GM18511 (cell line): ENCODE results near the gene GMEB2.

Experiments
- ATAC-seq: cut with Tn5 transposase; IDR thresholded peaks from one replicate; pipeline ENCODE4 v1.9.1; 2021; ENCODE audit warnings: mild to moderate bottlenecking, moderate library complexity; ENCODE audit not compliant: unreplicated experiment

GMEB2 gene

DNA sequence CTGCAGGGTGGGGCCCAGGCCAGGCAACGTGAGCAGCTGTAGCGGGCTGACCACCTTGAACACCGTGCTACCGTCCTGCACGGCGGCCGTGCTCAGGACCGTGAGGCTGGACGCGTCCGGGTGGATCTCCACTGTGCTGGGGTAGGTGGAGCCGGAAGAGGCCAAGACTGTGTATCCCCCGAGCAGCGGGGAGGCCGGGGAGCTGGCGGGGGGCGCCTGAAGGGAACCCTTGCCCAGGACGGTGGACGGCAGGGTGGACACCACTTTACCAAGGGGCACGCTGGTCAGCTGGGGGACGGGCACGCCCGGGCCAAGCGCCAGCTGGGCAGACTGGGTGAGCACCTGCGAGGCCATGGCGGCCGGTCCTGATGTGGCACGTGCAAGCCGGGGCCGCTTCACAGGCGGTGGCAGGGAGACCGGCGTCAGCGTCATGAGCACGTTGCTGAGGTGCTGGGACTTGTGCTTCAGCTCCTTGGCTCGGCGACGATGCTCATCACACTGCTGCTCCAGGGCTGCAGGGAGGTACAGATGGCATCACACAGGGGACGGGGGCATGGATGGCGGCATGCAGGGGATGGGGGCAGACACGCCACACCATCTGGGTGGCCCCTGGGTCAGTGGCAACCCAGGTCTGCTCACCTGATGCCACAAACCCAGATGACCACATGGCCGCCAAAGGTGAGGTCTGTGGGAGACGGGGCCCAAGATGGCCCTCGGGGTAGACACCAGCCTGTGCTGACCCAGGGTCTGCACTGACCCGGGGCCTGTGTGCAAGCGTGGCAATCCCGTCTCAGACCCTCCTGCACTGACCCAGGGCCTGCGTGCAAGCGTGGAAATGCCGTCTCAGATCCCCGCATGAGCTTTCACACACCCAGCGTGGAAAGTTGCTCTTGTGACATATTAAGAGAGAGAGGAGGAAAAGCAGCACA, 36.4 kb downstream of the GMEB2 start:
- no peak for ATAC-seq

GRCh38 chr20:63589261-63590217, 37.4 kb downstream of the GMEB2 start:
- ATAC-seq: no peak

DNA sequence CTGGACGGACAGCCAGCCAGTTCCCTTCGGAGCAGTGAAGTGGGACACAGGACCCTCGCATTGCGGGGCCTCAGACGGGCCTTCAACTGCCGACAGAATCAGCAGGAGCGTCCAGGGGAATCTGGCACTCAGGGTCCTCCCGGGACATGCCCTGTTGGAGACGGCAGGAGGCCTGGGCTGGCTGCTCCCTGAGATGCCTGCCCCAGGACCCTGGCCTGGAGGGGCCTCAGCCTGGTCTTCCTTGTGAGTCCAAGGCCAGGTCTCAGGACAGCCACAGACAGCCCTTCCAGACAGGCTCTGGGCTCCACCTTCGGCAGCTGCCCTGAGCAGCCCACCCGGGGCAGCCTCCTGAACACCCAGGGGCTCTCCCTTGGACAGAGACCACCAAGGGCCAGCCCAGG, 38.3 kb downstream of the GMEB2 start:
- ATAC-seq: no peak

GRCh38 chr20:63587776-63588591, 38.9 kb downstream of the GMEB2 start:
- no peak for ATAC-seq

DNA sequence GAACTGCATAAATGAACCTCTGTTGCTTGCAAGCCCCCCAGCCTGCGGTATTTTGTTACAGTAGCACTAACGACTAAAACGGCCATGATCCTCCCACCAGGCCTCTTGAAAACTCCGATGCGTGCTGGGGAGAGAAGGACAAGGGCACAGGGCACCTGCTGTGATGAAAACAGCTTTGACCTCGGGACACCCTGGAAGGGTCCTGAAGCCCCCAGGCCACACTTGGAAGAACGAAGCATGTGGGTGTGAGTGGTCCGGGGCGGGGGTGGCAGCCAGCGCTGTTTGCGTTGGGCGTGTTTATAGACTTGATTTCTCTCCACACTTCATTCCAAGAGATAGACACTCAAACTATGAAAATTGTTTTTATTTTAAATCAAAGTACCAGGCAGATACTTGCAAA, 39.6 kb downstream of the GMEB2 start:
- ATAC-seq: no peak

GRCh38 chr20:63586797-63587196, 40.1 kb downstream of the GMEB2 start:
- ATAC-seq: no peak

GRCh38 chr20:63585616-63586565, 41.0 kb downstream of the GMEB2 start:
- ATAC-seq: no peak

- ATAC-seq: no peak
Observed at GRCh38 chr20:63582382-63583063, 44.4 kb downstream of the GMEB2 start.

DNA sequence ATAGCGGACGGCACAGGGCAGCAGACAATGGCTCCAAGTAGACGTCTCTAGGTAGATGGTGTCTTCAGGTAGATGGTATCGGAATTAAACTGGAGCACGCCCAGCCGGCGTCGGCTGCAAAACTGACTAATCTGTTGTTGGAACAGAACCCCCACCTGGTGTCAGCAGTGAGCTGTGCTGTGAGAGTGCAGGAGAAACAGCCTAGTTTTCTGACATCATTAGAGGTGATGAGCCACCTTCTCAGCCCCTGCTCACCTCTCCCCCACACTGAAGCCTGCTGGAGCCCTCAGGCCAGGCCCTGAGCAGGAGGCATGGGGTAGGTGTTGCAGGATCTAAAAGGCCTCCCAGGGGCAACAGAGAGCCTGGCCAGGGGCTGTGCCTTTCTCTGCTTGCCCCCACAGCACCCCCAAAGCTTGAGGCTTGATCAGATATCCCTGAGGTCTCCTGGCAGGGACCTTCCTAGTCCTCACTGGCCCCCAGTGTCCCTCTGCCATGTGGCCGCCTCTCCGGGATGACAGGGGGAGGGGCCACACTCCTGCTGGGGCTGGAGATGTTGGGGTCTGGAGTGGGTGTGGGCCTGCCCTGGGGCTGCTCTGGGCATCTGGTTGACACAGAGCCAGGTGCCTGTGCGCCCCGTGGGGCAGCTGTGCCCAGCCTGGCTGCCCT, 46.0 kb downstream of the GMEB2 start:
- no peak for ATAC-seq

GRCh38 chr20:63579017-63579694, 47.7 kb downstream of the GMEB2 start:
- ATAC-seq: no peak

GRCh38 chr20:63578224-63579016, 48.5 kb downstream of the GMEB2 start:
- ATAC-seq: no peak

DNA sequence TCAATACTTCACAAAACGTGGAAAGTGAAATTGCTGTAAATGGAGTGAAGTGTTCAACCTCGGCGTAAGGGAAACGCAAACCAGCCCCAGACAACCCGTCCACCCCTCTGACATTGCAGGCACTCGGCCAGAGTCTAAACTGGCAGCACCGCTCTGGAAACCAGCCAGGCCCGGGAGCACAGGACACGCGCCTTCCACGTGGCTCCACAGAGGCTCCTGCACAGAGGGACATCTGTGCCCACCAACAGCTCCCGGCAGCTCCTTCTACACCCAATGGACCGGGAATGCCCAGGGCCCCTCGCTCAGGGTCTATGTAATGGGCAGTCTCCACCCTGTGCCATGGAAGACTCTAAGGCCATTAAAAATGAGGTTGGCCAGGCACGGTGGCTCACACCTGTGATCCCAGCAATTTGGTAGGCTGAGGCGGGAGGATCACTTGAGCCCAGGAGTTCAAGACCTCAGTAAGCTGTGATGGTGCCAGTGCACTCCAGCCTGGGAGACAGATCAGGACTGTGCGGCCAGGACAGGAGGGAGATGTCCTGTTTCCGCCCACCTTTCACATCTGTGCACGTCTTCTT, 49.5 kb downstream of the GMEB2 start:
- ATAC-seq: no peak

DNA sequence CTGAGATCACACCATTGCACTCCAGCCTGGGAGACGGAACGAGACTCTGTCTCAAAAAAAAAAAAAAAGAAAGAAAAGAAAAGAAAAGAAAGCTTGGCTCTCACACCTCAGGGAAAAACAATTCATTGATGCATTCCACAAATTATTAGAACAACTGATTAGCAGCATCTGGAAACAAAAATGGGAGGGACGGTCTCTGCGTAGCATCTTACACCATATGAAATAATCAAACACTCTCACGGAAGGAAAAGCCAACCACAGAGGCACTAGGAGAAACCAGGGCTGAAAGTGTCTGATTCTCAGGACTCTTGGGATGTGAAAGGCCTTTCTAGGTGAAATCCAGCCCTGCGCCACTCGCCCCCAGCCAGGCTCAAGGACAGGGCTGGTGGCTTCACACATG, 50.6 kb downstream of the GMEB2 start:
- ATAC-seq: no peak

DNA sequence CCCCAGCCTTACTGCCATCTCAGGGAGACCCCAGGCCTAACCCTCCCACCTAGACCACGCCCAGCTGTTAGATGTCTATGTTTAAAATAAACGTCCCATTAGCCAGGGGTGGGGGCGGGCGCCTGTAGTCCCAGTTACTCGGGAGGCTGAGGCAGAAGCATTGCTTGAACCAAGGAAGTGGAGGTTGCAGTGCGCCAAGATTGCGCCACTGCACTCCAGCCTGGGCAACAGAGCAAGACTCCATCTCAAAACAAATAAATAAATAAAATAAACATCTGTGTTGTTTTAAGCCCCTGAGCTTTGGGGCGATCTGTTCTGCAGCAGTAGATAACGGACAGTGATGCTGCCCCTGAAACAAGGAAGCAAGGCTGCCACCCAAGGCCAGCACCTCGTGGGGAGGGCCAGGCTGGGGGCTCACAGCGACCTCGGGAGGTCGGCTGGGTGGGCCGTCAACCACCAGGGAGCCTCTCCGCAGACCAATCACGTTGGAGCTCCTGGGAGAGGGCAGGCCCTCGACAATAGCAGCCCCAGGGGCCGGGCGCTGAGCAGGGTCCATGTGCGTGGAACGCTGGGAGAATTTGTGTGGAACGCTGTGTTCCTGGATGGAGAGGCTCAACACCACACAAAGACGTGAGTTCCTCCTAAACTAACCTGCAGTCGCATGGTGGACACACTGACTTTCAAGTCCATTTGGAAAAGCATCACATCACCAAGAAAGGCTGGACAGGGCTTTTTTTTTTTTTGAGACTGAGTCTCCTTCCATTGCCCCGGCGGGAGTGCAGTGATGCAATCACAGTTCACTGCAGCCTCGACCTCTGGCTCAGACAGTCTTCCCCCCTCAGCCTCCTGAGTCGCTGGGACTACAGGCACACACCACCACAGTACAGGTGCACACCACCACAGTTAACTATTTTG, 51.8 kb downstream of the GMEB2 start:
- no peak for ATAC-seq

DNA sequence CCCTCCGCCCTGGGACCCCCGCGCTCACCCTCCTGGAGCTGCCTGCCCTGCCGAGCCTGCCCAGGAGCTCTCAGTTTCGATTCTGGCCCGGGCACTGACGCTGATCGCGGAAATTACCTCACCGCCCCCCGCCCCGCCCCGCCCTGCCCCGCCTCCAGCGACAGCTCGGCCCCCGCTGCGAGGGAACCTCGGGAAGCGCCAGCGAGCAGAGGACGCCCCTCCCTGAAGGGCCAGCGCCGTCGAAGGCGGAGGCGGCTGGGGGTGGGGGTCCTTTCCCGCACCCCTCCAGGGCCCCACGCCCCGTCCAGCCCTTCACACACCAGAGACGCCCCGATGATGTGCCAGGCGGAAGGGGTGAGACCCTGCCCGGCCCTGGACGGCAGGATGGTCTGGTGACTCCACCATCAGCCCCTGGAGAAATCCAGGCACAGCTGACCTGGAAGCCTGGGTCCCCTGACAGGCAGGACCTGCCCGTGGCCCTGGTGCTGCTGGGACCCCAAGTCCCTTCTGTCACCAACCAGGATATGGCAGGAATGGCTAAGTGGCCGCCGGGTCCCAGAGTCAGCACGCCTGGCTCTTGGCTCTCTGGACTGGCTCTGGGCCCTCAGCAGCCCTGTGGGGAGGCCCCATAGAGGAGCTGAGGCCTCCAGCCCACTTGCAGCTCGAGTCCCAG, 52.6 kb downstream of the GMEB2 start, which contains the start of gene HELZ2:
Gene HELZ2, minus strand, starts transcription at position 84 of the 673 bp plus-strand sequence. CDS start 1,854 bp downstream, outside the sequence.
- ATAC-seq: no peak
